GM12872 (cell line): ENCODE measurements around the gene MARCHF2.

Source experiments
- CTCF ChIP-seq: IDR thresholded peaks from 3 replicates; pipeline ENCODE4 v1.5.1; 2011; ENCODE audit warnings: low read depth, mild to moderate bottlenecking, low read length, moderate library complexity; ENCODE audit not compliant: insufficient read depth

Gene MARCHF2

GRCh38 chr19:8481201-8481600, 68.1 kb downstream of the MARCHF2 start:
- no peak for TF ChIP-seq CTCF

DNA sequence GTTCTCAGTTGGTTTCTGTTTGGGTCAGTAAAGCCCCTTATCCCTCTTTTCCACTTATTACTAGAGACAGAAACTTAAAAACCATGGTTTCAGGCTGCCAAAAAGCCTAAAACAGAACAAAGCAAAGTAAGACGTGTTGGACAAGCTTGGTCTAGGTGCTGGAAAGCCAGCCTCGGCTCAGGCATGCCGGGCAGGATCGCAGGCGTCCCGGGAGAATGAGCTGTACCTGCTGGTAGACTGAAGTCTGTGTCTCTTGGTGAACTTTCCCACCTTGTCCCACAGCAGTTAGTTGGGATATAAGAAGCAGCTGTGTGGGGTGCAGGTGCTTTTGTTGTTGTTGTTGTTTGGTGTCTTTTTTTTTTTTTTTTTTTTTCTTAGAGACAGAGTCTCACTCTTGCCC, 68.5 kb downstream of the MARCHF2 start:
- no peak for TF ChIP-seq CTCF

DNA sequence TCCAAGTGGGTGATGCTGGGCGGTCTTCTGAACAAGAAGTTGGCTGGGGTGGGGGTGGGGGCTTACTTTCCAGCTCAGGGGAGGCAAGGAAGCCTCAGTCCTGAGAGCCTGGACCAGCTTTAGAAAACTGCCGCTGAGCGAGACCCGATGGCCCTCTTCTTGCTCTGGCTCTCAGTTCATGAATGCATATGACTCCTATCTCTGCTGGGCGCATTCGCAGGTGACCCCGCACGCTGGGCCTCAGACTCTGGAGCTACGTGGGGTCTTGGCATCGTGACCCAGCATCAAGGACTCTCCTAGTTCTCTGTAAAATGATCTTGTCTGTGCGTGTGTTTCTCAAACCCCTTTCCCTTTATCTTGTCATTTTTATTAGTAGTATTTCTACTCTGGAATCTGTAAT, 69.6 kb downstream of the MARCHF2 start:
- no peak for TF ChIP-seq CTCF

DNA sequence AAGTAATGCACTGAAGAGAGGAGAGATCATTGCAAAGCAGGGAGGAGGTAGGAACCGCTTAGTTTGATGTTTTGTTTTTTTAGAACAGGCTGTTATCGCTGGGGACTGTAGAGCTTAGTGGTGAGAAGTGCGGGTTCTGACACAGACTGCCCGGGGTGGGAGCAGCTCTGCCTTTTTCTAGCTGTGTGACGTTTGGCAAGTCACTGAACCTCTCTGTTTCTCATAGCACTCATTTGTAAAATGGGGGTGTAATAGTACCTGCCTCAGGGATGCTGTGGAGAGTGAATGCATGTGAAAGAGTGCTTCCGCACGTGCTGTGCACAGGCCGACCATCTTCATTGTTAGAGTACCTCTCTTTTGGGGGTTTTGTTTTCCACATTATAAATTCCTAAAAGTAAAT, 70.1 kb downstream of the MARCHF2 start:
- TF ChIP-seq CTCF = no peak

DNA sequence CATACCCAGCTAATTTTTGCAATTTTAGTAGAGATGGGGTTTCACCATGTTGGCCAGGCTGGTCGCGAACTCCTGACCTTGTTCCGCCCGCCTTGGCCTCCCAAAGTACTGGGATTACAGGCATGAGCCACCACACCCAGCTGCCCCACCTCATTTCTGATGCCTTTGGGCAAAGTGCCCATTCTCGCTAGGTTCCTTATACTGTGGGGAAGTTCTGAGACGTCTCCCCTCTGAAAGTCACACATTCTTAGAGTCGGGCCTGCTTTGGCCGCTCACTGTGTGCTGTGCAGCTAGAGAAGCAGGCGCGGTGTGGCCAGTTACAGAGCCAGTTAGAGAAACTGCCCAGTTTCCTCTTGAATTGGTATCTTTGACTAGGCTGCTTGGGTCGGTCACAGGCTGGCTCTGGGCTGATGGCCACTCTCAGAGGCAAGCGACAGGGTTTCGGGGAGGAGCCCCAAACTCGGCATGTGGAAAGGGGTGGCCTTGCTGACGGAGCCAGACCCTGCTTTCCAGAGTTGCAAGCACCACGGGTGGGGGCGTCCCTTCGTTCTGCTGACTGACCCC, 71.3 kb downstream of the MARCHF2 start:
- no peak for TF ChIP-seq CTCF

DNA sequence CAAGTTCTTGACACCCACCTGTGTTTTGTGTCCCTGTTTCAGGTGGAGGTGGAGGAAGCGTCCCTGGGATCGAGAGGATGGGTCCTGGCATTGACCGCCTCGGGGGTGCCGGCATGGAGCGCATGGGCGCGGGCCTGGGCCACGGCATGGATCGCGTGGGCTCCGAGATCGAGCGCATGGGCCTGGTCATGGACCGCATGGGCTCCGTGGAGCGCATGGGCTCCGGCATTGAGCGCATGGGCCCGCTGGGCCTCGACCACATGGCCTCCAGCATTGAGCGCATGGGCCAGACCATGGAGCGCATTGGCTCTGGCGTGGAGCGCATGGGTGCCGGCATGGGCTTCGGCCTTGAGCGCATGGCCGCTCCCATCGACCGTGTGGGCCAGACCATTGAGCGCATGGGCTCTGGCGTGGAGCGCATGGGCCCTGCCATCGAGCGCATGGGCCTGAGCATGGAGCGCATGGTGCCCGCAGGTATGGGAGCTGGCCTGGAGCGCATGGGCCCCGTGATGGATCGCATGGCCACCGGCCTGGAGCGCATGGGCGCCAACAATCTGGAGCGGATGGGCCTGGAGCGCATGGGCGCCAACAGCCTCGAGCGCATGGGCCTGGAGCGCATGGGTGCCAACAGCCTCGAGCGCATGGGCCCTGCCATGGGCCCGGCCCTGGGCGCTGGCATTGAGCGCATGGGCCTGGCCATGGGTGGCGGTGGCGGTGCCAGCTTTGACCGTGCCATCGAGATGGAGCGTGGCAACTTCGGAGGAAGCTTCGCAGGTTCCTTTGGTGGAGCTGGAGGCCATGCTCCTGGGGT, 72.7 kb downstream of the MARCHF2 start:
- TF ChIP-seq CTCF = no peak

- no peak for TF ChIP-seq CTCF
Measured at GRCh38 chr19:8486661-8487136, 73.6 kb downstream of the MARCHF2 start.
